NCI-H510A (cell line): ENCODE data around the gene CDK11A.

Experiments
- DNase-seq: peaks from one replicate; lab custom pipeline; 2025; lab: John Stamatoyannopoulos, UW

CDK11A gene

GRCh38 chr1:1724035-1724864 is at the start of gene CDK11A:
Gene CDK11A (minus strand): TSS chr1:1724357. CDS start chr1:1722818, 1,539 bp downstream.
- DNase-seq, result peak; percentile 100

GRCh38 chr1:1773874-1774273 is 49.7 kb upstream of the CDK11A start:
- DNase-seq, result no peak

GRCh38 chr1:1771096-1771495 is 46.9 kb upstream of the CDK11A start:
- DNase-seq, result no peak

- no peak for DNase-seq
These were observed 45.9 kb upstream of the CDK11A start for GRCh38 chr1:1770102-1770501.

- no peak for DNase-seq
These were observed 44.3 kb upstream of the CDK11A start for GRCh38 chr1:1768249-1768992.

- no peak for DNase-seq
These were observed 40.8 kb upstream of the CDK11A start for GRCh38 chr1:1764876-1765470.

GRCh38 chr1:1763657-1764621 is 39.8 kb upstream of the CDK11A start:
- peak; percentile 52 for DNase-seq

GRCh38 chr1:1761504-1762376 is 37.6 kb upstream of the CDK11A start:
- DNase-seq, result no peak

- no peak for DNase-seq
These were observed 36.6 kb upstream of the CDK11A start for GRCh38 chr1:1760715-1761114.

- DNase-seq, result no peak
These were observed 36.1 kb upstream of the CDK11A start for GRCh38 chr1:1760345-1760650.

- DNase-seq, result peak; percentile 89
These were observed 35.5 kb upstream of the CDK11A start for GRCh38 chr1:1759456-1760344.

- peak; percentile 94 for DNase-seq
These were observed 34.7 kb upstream of the CDK11A start for GRCh38 chr1:1758692-1759455.

GRCh38 chr1:1758059-1758621 is 34.0 kb upstream of the CDK11A start:
- DNase-seq, result no peak

- no peak for DNase-seq
These were observed 33.4 kb upstream of the CDK11A start for GRCh38 chr1:1757422-1758058.

GRCh38 chr1:1756661-1757421 is 32.7 kb upstream of the CDK11A start:
- no peak for DNase-seq

GRCh38 chr1:1755852-1756251 is 31.7 kb upstream of the CDK11A start:
- DNase-seq, result no peak

GRCh38 chr1:1755426-1755825 is 31.3 kb upstream of the CDK11A start:
- DNase-seq, result no peak
